Mammary epithelial cell (primary cell): ENCODE measurements around the gene VAT1L.

Experiments used
- EZH2 ChIP-seq: IDR thresholded peaks from 2 replicates; pipeline ENCODE4 v1.6.1; 2012; ENCODE audit warnings: low read length, inconsistent platforms, borderline replicate concordance
- TF ChIP-seq, protein P1 (sequence below), 2 donors: IDR thresholded peaks in 1 of 2; conservative IDR thresholded peaks in 1 of 2; 2 replicates each; pipeline ENCODE4 v1.5.1; 2011 to 2012; ENCODE audit warnings: inconsistent platforms in 2 of 2, low read length in 2 of 2, mild to moderate bottlenecking in 2 of 2, control low read depth in 1 of 2, low read depth in 1 of 2; ENCODE audit not compliant: insufficient read depth in 1 of 2; ENCODE audit errors: extremely low read depth in 1 of 2

- TF ChIP-seq, protein P1, sequence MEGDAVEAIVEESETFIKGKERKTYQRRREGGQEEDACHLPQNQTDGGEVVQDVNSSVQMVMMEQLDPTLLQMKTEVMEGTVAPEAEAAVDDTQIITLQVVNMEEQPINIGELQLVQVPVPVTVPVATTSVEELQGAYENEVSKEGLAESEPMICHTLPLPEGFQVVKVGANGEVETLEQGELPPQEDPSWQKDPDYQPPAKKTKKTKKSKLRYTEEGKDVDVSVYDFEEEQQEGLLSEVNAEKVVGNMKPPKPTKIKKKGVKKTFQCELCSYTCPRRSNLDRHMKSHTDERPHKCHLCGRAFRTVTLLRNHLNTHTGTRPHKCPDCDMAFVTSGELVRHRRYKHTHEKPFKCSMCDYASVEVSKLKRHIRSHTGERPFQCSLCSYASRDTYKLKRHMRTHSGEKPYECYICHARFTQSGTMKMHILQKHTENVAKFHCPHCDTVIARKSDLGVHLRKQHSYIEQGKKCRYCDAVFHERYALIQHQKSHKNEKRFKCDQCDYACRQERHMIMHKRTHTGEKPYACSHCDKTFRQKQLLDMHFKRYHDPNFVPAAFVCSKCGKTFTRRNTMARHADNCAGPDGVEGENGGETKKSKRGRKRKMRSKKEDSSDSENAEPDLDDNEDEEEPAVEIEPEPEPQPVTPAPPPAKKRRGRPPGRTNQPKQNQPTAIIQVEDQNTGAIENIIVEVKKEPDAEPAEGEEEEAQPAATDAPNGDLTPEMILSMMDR (conservative IDR thresholded peaks at IDR 0.05 in 1 of 2, IDR thresholded peaks at IDR 0.05 in 1 of 2; ENCODE audit: extremely low read depth in 1 of 2, insufficient read depth in 1 of 2, low read depth in 1 of 2, low read length in 2 of 2) = no peak
- no peak for TF ChIP-seq EZH2
Observed at GRCh38 chr16:77955127-77955526, 166.8 kb downstream of the VAT1L start.
